Pancreas (tissue), 10 donors: ENCODE data around the gene PRSS50. TPM values are rescaled to one million over a fixed set of nuclear protein-coding genes. Genes with fewer than 3 reads are reported as not detected.

Experiments used
- ATAC-seq, 4 donors: fragments of 200-7000 bp; cut with Tn5 transposase; one replicate each; pipeline versions ENCODE4 v1.8.0 to v1.9.1; 2020; ENCODE audit warnings: mild to moderate bottlenecking in 4 of 4, moderate library complexity in 4 of 4
- DNase-seq, 6 donors: peaks; one replicate each; pipeline ENCODE4 v3.0.0-alpha.2; 2020
- FAIRE-seq: peaks from 2 replicates; lab custom pipeline; 2012; peaks lifted over from hg19 to GRCh38; lab: Jason Lieb, UNC
- H3K27ac ChIP-seq, 4 donors: fragments of 200-600 bp; sonication (generic); 1 replicate in 3 of 4; 2 replicates in 1 of 4; pipeline versions ENCODE4 v1.5.0 to v1.8.0; 2020
- H3K27me3 ChIP-seq, 4 donors: fragments of 200-600 bp; one replicate each; pipeline ENCODE4 v1.8.0; 2021
- H3K36me3 ChIP-seq, 3 donors: fragments of 200-600 bp; sonication (generic) in 1 of 3; one replicate each; pipeline versions ENCODE4 v1.5.0 to v1.8.0; 2020 to 2021
- H3K4me1 ChIP-seq, 3 donors: fragments of 200-600 bp; one replicate each; pipeline ENCODE4 v1.8.0; 2021
- H3K4me3 ChIP-seq, 4 donors: fragments of 200-600 bp; sonication (generic) in 2 of 4; one replicate each; pipeline versions ENCODE4 v1.5.0 to v1.8.0; 2020 to 2021
- H3K9me3 ChIP-seq, 4 donors: fragments of 200-600 bp; one replicate each; pipeline ENCODE4 v1.8.0; 2021
- WGBS, 2 donors: extraction: QIAGEN DNeasy Blood & Tissue Kit; methylation state at CpG; one replicate each; pipeline ENCODE4 v1.1.7; 2013; 5-methylcytosine and 5-hydroxymethylcytosine counted together
- intact Hi-C, 3 donors: fragments of 100-400 bp; cut with DNase I; formaldehyde crosslinking; loops; one replicate each; pipeline versions ENCODE4 v1.11.1 to v1.14.2; 2022
- polyA plus RNA-seq, 2 donors: library from polyadenylated mRNA; stranded (reverse); fragments of 200-250 nt; gene quantifications; one replicate each; pipeline ENCODE4 v1.2.3, GENCODE V29; 2013
- total RNA-seq, 6 donors: library from RNA; stranded (reverse); fragmentation: NEBNext Ultra II Directional in 4 of 6; extraction: Animal tissue kit (Norgen Biotek cat#: 25700) in 4 of 6; gene quantifications; one replicate each; pipeline versions ENCODE4 v1.2.1 to v1.2.4, GENCODE V29; 2021 to 2023
- TF ChIP-seq, protein P1 (sequence below), 4 donors: fragments of 200-600 bp; sonication (generic) in 3 of 4; IDR thresholded peaks; one replicate each; pipeline versions ENCODE4 v1.5.0 to v1.8.0; 2021; ENCODE audit warnings: antibody characterized with exemption in 4 of 4
- donor health status: healthy with polysubstance abuse.
- donor health status: DM: no; HTN: no; CAD: no; lungs with moderate emphysema.
- donor health status: DM: no; HTN: no; CAD: no.
- donor health status: control.
- donor health status: control.
- donor health status: Bipolar disorder and iron deficiency.
- donor health status: DM: yes; HTN: yes; CAD: no.
- donor health status: DM: no; HTN: no; CAD: no.
- donor health status: DM: no; HTN: no; CAD: no.
- donor health status: DM: yes; HTN: yes; CAD: no.

Gene PRSS50
- total and polyA plus RNA-seq, 8 donors: 0.28 to 2.2 (median 0.51) TPM

DNA sequence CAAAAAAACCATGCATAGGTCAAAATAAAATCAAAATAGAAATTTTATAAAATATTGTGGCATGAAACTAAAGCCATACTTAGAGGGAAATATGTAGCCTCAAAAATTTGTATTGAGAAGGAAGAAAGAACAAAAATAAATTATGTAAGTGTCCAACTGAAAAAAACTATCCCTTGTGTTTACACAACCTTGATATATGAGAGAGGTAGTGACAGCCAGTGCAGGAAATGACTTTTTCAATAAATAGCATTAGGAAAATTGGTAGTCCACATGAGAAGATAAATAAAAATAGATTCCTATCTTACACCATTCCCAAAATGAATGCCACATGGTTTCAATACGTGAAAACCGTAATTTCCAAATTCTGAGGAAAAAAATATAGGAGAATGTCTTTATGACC lies 13.2 kb upstream of the PRSS50 start:
- no peak for DNase-seq
- Histone ChIP-seq H3K36me3 (no peaks in the 10 kb centered on the region), H3K4me1 (peaks cover 0 to 7% (median 4%) of the 10 kb centered on the region in 3 donors), H3K9me3 (no peaks in the 10 kb centered on the region), H3K4me3 (no peak overlapping the region), H3K27me3 (no peaks in the 10 kb centered on the region), H3K27ac (no peak overlapping the region)
- ATAC-seq: peak in 3 of 4 donors; percentile 61 to 76 (median 68)
- TF ChIP-seq, protein P1, sequence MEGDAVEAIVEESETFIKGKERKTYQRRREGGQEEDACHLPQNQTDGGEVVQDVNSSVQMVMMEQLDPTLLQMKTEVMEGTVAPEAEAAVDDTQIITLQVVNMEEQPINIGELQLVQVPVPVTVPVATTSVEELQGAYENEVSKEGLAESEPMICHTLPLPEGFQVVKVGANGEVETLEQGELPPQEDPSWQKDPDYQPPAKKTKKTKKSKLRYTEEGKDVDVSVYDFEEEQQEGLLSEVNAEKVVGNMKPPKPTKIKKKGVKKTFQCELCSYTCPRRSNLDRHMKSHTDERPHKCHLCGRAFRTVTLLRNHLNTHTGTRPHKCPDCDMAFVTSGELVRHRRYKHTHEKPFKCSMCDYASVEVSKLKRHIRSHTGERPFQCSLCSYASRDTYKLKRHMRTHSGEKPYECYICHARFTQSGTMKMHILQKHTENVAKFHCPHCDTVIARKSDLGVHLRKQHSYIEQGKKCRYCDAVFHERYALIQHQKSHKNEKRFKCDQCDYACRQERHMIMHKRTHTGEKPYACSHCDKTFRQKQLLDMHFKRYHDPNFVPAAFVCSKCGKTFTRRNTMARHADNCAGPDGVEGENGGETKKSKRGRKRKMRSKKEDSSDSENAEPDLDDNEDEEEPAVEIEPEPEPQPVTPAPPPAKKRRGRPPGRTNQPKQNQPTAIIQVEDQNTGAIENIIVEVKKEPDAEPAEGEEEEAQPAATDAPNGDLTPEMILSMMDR (IDR thresholded peaks at IDR 0.05): no peak
- WGBS, 2 donors: 26 to 32% methylated on average over 2 of the region's 2 CpGs
- no peak for FAIRE-seq
- intact Hi-C loops: no loop called here

DNA sequence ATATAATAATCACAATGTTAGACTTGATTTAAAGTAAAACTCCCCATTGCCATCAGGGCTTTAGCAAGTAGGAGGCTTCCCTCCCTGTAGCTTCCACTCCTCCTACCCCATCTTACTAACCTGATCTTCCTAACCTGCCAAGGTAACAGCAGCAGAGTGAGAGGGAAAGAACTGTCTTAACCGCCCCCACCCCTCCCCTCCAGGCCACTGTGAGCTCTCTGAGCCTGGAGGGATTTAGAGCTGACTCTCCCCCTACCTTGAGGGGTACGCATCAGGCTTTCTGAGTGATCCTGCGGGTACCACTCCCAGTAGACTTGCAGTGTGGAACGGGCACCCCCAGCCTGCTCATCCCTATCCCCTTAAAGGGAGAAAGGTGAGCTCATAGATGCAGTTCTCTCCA lies 11.4 kb upstream of the PRSS50 start:
- Histone ChIP-seq H3K27ac (no peak overlapping the region), H3K4me1 (peaks cover 0 to 7% (median 4%) of the 10 kb centered on the region in 3 donors), H3K36me3 (no peaks in the 10 kb centered on the region), H3K27me3 (no peaks in the 10 kb centered on the region), H3K9me3 (no peaks in the 10 kb centered on the region), H3K4me3 (no peak overlapping the region)
- peak in 1 of 6 donors; percentile 12 for DNase-seq
- intact Hi-C loops: no loop called here
- ATAC-seq: no peak
- no peak for FAIRE-seq
- 89 to 97% methylated on average over 4 of the region's 4 CpGs for WGBS, 2 donors
- TF ChIP-seq, protein P1 (IDR thresholded peaks at IDR 0.05): no peak

DNA sequence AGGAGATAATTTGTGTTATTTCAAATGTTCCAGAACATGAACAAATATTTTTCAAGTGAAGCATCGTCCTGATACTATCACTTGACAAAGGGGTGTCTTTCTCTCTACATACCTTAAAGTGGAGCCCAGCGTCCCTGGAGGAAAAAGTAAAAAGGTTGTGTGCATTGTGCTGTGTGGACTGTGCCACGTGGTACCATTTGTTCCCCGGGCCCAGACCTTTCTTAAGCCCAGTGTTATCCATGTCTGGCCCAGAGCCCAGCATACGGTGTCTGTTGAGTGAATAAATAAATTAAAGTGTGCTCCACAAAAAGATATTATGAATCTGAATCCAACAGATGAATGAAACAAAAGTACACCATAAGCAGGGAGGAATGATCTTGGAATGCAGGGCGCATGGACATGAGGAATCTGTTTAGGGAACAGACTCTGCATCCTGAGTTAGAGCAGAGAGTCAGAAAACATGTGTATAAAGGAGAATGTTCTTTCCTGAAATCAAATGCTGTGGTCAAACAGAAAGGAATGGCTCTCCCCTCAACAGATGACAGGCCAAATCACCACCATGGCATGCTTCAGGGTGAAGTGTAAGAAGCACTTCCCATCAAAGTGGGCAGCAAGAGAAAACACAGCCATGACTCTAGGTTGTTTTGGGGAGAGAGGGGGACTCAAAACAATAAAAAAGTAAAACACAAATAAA lies 8.1 kb upstream of the PRSS50 start:
- intact Hi-C loops: no loop called here
- Histone ChIP-seq H3K4me3 (no peak overlapping the region), H3K4me1 (no peaks in the 10 kb centered on the region), H3K27ac (no peak overlapping the region), H3K36me3 (no peaks in the 10 kb centered on the region), H3K27me3 (no peaks in the 10 kb centered on the region), H3K9me3 (no peaks in the 10 kb centered on the region)
- DNase-seq: peak in 1 of 6 donors; percentile 37
- no peak for FAIRE-seq
- WGBS, 2 donors: 52 to 65% methylated on average over 6 of the region's 6 CpGs
- ATAC-seq: no peak
- TF ChIP-seq, protein P1 (IDR thresholded peaks at IDR 0.05): no peak

DNA sequence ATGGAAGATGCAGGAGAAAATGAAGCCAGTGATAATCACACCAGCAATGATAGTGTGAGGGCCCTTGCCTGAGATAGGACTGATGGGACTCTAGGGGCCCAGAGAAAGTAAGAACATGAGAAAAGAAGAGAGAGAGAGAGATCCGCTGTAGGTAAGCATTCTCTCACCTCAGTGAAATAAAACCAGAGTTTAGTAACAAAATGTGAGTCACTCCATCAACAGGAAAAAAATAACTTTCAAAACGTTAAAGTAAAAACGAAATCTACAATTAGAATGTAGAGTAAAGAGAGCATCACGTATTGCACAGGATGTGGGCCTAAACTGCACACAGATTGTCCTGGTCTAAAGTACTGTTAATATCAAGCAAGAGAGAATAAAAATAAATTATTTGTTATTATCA lies 6.8 kb upstream of the PRSS50 start:
- 62 to 83% methylated on average over 4 of the region's 4 CpGs for WGBS, 2 donors
- ATAC-seq (no peak), DNase-seq (no peak), FAIRE-seq (no peak)
- no peaks in the 10 kb centered on the region for H3K9me3 ChIP-seq
- H3K27me3 ChIP-seq: no peaks in the 10 kb centered on the region
- no peaks in the 10 kb centered on the region for H3K36me3 ChIP-seq
- TF ChIP-seq, protein P1 (IDR thresholded peaks at IDR 0.05): no peak
- intact Hi-C loops: no loop called here
- H3K4me1 ChIP-seq: no peaks in the 10 kb centered on the region
- no peak overlapping the region for H3K27ac ChIP-seq
- no peak overlapping the region for H3K4me3 ChIP-seq

DNA sequence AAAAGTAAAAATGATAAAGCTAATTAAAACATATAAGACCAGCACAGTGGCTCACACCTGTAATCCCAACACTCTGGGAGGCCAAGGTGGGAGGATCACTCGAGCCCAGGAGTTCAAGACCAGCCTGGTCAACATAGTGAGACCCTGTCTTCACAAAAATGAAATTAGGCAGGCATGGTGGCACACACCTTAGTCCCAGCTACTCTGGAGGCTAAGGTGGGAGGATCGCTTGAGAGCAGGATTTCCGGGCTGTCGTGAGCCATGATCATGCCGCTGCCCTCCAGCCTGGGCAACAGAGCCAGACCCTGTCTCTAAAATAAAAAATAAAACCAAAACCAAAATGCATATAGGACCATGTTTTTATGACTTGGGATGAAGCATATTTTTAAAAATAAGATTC lies 4.8 kb upstream of the PRSS50 start:
- no peaks in the 10 kb centered on the region for H3K9me3 ChIP-seq
- H3K4me1 ChIP-seq: no peaks in the 10 kb centered on the region
- no peak overlapping the region for H3K4me3 ChIP-seq
- H3K27ac ChIP-seq: no peak overlapping the region
- H3K27me3 ChIP-seq: no peaks in the 10 kb centered on the region
- intact Hi-C loops: no loop called here
- TF ChIP-seq, protein P1 (IDR thresholded peaks at IDR 0.05): no peak
- DNase-seq: peak in 1 of 6 donors; percentile 10
- H3K36me3 ChIP-seq: no peaks in the 10 kb centered on the region
- FAIRE-seq: no peak
- no peak for ATAC-seq
- WGBS, 2 donors: 82 to 96% methylated on average over 5 of the region's 5 CpGs
